HepG2 (cell line): ENCODE measurements around the gene TTLL13. TPM values are rescaled to one million over a fixed set of nuclear protein-coding genes. Genes with fewer than 3 reads are reported as not detected.
A peak's percentile ranks its signal among the peaks of the same experiment; 100 is the strongest.

Experiments used
- ELF3 ChIP-seq: IDR thresholded peaks from 2 replicates; pipeline ENCODE4 v1.6.1; 2016; ENCODE audit warnings: missing genetic modification reagents, missing compliant biosample characterization
- GABPB1 ChIP-seq: IDR thresholded peaks from 2 replicates; pipeline ENCODE4 v1.6.1; 2016; ENCODE audit warnings: mild to moderate bottlenecking, missing genetic modification reagents, moderate library complexity, missing compliant biosample characterization
- HNRNPL ChIP-seq: fragments of 200-400 bp; formaldehyde crosslinking; IDR thresholded peaks from 2 replicates; pipeline ENCODE4 v1.6.1; 2017; ENCODE audit warnings: mild to moderate bottlenecking, low read depth, low read length
- NKX3-1 ChIP-seq: sonication (generic); formaldehyde crosslinking; IDR thresholded peaks from 2 replicates; pipeline ENCODE4 v1.5.0; 2020; ENCODE audit warnings: missing genetic modification reagents
- POLR2G ChIP-seq: fragments of 200-400 bp; formaldehyde crosslinking; IDR thresholded peaks from 2 replicates; pipeline ENCODE4 v1.6.1; 2018; ENCODE audit warnings: mild to moderate bottlenecking, low read depth, low read length, moderate library complexity
- SRSF1 ChIP-seq: fragments of 200-400 bp; formaldehyde crosslinking; optimal IDR thresholded peaks from 2 replicates; pipeline ENCODE3; 2017; ENCODE audit warnings: mild to moderate bottlenecking, low read depth, low read length, moderate library complexity
- ZNF333 ChIP-seq: sonication (generic); formaldehyde crosslinking; IDR thresholded peaks from 2 replicates; pipeline ENCODE4 v1.4.0; 2020; ENCODE audit warnings: mild to moderate bottlenecking, missing genetic modification reagents, borderline replicate concordance
- ZNF354B ChIP-seq: sonication (generic); formaldehyde crosslinking; IDR thresholded peaks from 2 replicates; pipeline ENCODE4 v1.8.0; 2022; ENCODE audit warnings: mild to moderate bottlenecking, missing genetic modification reagents
- ZNF530 ChIP-seq: sonication (generic); formaldehyde crosslinking; IDR thresholded peaks from 2 replicates; pipeline ENCODE4 v1.5.0; 2020; ENCODE audit warnings: low read depth, mild to moderate bottlenecking, missing genetic modification reagents
- ZNF564 ChIP-seq: sonication (generic); formaldehyde crosslinking; IDR thresholded peaks from 2 replicates; pipeline ENCODE4 v1.8.1; 2023; ENCODE audit warnings: mild to moderate bottlenecking, missing genetic modification reagents
- ZNF616 ChIP-seq: sonication (generic); formaldehyde crosslinking; IDR thresholded peaks from 2 replicates; pipeline ENCODE4 v1.5.0; 2020; ENCODE audit warnings: low read depth, mild to moderate bottlenecking, missing genetic modification reagents
- ZNF878 ChIP-seq: sonication (generic); formaldehyde crosslinking; IDR thresholded peaks from 2 replicates; pipeline ENCODE4 v1.8.1; 2023; ENCODE audit warnings: mild to moderate bottlenecking, missing genetic modification reagents, moderate library complexity
- polyA plus RNA-seq, 8 experiments: library from polyadenylated mRNA; depleted of rRNA in 3 of 8; stranded (reverse) in 7 of 8; unstranded in 1 of 8; fragments of >200 nt; fragmentation: Illumina TruSeq in 4 of 8; extraction: Trizol in 4 of 8; gene quantifications; 2 replicates each; pipeline versions ENCODE4 v1.2.1 to v1.2.3, GENCODE V29; 2011 to 2016; ENCODE audit warnings: low read depth in 4 of 8, missing spikeins in 1 of 8, mixed read lengths in 1 of 8; ENCODE audit not compliant: insufficient read depth in 1 of 8
- total RNA-seq, 5 experiments: library from RNA; depleted of rRNA; stranded (reverse); fragments of >200 nt; fragmentation: Illumina TruSeq; extraction: Trizol; gene quantifications; 2 replicates each; pipeline ENCODE4 v1.2.3, GENCODE V29; 2016; ENCODE audit warnings: low read depth in 1 of 5
- TF ChIP-seq, protein P1 (sequence below), 2 experiments: fragments of 450-650 bp in 1 of 2; sonication (generic) in 1 of 2; formaldehyde crosslinking in 1 of 2; IDR thresholded peaks; 2 replicates each; pipeline versions ENCODE4 v1.6.1 to v1.8.0; 2016 to 2022; ENCODE audit warnings: antibody characterized with exemption in 1 of 2, mild to moderate bottlenecking in 1 of 2, missing genetic modification reagents in 1 of 2
- TF ChIP-seq, protein P2 (sequence below): sonication (generic); formaldehyde crosslinking; IDR thresholded peaks from 2 replicates; pipeline ENCODE4 v1.4.0; 2020; ENCODE audit warnings: missing genetic modification reagents

The TTLL13 gene
- total and polyA plus RNA-seq, 2 of the 13 experiments (the other 11 are each of a cell fraction or from before 2014, with no cell fraction given) = 0.07 to 0.29 TPM

DNA sequence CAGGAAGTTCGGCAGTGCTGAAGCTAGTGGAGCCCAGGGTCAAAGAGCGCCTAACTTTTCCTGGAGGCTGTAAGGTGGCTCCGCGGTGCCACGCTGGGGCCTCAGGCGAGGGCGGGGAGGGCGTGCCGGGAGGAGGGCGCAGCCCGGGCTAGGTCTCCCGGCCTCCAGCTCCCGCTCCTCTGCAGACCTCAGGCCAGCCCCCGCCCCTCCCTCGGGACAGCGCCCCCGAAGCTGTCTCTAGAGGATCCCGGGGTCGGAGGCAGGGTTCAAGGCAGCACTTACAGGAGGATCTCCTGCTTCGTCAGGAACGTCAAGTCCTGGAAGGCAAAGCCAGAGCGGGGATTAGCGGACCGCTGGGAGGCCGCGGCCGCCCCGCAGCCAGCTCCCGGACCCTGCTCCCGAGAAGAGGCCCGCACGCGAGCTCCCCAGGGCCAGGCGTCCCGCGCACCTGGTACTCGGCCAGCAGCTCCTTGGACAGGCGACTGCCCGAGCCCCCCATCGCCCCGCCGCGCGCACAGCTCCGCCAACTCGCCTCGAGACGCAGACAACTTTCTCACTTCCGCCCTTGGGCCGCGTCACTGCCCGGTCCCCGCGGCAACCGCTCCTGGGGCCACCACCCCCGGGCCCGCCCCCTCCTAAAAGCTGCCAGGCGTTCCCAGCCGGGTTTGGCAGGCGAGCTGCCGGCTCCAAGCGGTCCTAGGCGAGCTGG lies 15.8 kb upstream of the TTLL13 start, which contains the start of gene CIB1 (continued):
- TF ChIP-seq, protein P1, sequence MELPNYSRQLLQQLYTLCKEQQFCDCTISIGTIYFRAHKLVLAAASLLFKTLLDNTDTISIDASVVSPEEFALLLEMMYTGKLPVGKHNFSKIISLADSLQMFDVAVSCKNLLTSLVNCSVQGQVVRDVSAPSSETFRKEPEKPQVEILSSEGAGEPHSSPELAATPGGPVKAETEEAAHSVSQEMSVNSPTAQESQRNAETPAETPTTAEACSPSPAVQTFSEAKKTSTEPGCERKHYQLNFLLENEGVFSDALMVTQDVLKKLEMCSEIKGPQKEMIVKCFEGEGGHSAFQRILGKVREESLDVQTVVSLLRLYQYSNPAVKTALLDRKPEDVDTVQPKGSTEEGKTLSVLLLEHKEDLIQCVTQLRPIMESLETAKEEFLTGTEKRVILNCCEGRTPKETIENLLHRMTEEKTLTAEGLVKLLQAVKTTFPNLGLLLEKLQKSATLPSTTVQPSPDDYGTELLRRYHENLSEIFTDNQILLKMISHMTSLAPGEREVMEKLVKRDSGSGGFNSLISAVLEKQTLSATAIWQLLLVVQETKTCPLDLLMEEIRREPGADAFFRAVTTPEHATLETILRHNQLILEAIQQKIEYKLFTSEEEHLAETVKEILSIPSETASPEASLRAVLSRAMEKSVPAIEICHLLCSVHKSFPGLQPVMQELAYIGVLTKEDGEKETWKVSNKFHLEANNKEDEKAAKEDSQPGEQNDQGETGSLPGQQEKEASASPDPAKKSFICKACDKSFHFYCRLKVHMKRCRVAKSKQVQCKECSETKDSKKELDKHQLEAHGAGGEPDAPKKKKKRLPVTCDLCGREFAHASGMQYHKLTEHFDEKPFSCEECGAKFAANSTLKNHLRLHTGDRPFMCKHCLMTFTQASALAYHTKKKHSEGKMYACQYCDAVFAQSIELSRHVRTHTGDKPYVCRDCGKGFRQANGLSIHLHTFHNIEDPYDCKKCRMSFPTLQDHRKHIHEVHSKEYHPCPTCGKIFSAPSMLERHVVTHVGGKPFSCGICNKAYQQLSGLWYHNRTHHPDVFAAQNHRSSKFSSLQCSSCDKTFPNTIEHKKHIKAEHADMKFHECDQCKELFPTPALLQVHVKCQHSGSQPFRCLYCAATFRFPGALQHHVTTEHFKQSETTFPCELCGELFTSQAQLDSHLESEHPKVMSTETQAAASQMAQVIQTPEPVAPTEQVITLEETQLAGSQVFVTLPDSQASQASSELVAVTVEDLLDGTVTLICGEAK (IDR thresholded peaks at IDR 0.05) = no peak
- TF ChIP-seq, protein P1 (CRISPR knock-in tag; IDR thresholded peaks at IDR 0.05) = peak; percentile 35; the same call in 1 of the 2 replicates
- TF ChIP-seq ZNF333 (CRISPR knock-in tag) (peak; percentile 23; the same call in 1 of the 2 replicates), SRSF1 (no peak), GABPB1 (CRISPR knock-in tag) (peak; percentile 90), NKX3-1 (CRISPR knock-in tag) (no peak), ELF3 (CRISPR knock-in tag) (0 out of 2 replicates have a peak, but pooled peaks have one; percentile 64), POLR2G (peak; percentile 80; the same call in 1 of the 2 replicates), ZNF616 (no peak), ZNF354B (CRISPR knock-in tag) (no peak), ZNF878 (0 out of 2 replicates have a peak, but pooled peaks have one; percentile 78), ZNF564 (CRISPR knock-in tag) (peak; percentile 75; the same call in 1 of the 2 replicates), HNRNPL (peak; percentile 86), ZNF530 (no peak)
- TF ChIP-seq, protein P2, sequence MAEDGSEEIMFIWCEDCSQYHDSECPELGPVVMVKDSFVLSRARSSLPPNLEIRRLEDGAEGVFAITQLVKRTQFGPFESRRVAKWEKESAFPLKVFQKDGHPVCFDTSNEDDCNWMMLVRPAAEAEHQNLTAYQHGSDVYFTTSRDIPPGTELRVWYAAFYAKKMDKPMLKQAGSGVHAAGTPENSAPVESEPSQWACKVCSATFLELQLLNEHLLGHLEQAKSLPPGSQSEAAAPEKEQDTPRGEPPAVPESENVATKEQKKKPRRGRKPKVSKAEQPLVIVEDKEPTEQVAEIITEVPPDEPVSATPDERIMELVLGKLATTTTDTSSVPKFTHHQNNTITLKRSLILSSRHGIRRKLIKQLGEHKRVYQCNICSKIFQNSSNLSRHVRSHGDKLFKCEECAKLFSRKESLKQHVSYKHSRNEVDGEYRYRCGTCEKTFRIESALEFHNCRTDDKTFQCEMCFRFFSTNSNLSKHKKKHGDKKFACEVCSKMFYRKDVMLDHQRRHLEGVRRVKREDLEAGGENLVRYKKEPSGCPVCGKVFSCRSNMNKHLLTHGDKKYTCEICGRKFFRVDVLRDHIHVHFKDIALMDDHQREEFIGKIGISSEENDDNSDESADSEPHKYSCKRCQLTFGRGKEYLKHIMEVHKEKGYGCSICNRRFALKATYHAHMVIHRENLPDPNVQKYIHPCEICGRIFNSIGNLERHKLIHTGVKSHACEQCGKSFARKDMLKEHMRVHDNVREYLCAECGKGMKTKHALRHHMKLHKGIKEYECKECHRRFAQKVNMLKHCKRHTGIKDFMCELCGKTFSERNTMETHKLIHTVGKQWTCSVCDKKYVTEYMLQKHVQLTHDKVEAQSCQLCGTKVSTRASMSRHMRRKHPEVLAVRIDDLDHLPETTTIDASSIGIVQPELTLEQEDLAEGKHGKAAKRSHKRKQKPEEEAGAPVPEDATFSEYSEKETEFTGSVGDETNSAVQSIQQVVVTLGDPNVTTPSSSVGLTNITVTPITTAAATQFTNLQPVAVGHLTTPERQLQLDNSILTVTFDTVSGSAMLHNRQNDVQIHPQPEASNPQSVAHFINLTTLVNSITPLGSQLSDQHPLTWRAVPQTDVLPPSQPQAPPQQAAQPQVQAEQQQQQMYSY (CRISPR knock-in tag) = no peak
